Breast epithelium (tissue), 4 donors: ENCODE measurements around the gene ATXN1. TPM values are rescaled to one million over a fixed set of nuclear protein-coding genes. Genes with fewer than 3 reads are reported as not detected.
A peak's percentile ranks its signal among the peaks of the same experiment; 100 is the strongest.

Source experiments
- DNase-seq, 2 donors: peaks; one replicate each; pipeline ENCODE4 v3.0.0-alpha.2; 2019; ENCODE audit warnings: low spot score in 2 of 2
- H3K27ac ChIP-seq, 2 donors: fragments of 200-600 bp; sonication (generic) in 1 of 2; one replicate each; pipeline ENCODE4 v1.5.1; 2016 to 2019; ENCODE audit warnings: mild to moderate bottlenecking in 1 of 2
- H3K27me3 ChIP-seq, 2 donors: fragments of 200-600 bp; sonication (generic) in 1 of 2; one replicate each; pipeline versions ENCODE4 v1.5.1 to v1.6.0; 2017 to 2019; ENCODE audit warnings: control low read depth in 1 of 2, mild to moderate bottlenecking in 1 of 2
- H3K36me3 ChIP-seq: fragments of 200-600 bp; one replicate; pipeline ENCODE4 v1.5.1; 2019
- H3K4me1 ChIP-seq, 2 donors: fragments of 200-600 bp; sonication (generic); one replicate each; pipeline ENCODE4 v1.5.1; 2016 to 2019; ENCODE audit warnings: control low read depth in 1 of 2
- H3K4me3 ChIP-seq, 3 donors: fragments of 200-600 bp; sonication (generic); 1 replicate in 2 of 3; 2 replicates in 1 of 3; pipeline ENCODE4 v1.5.1; 2016 to 2019; ENCODE audit warnings: mild to moderate bottlenecking in 3 of 3, moderate library complexity in 2 of 3
- H3K9me3 ChIP-seq, 2 donors: fragments of 200-600 bp; sonication (generic) in 1 of 2; one replicate each; pipeline ENCODE4 v1.5.1; 2016 to 2019; ENCODE audit warnings: control low read depth in 1 of 2
- POLR2A ChIP-seq: fragments of 450-650 bp; IDR thresholded peaks from one replicate; pipeline ENCODE4 v1.6.1; 2016; ENCODE audit warnings: antibody characterized with exemption, mild to moderate bottlenecking, moderate library complexity
- POLR2AphosphoS5 ChIP-seq, 3 donors: sonication (generic); formaldehyde crosslinking; IDR thresholded peaks; one replicate each; pipeline ENCODE4 v1.6.1; 2017; ENCODE audit warnings: antibody characterized with exemption in 3 of 3
- intact Hi-C: fragments of 100-400 bp; cut with DNase I; formaldehyde crosslinking; loops from one replicate; pipeline ENCODE4 v1.15.1; 2023; ENCODE audit warnings: low total_unique reads
- total RNA-seq, 3 donors: library from RNA; depleted of rRNA; stranded (reverse); fragments of >200 nt; gene quantifications; one replicate each; pipeline ENCODE4 v1.1.0, GENCODE V29; 2016
- TF ChIP-seq, protein P1 (sequence below), 3 donors: fragments of 450-650 bp; IDR thresholded peaks; one replicate each; pipeline ENCODE4 v1.5.1; 2016 to 2017; ENCODE audit warnings: antibody characterized with exemption in 3 of 3, mild to moderate bottlenecking in 3 of 3, moderate library complexity in 3 of 3

ATXN1 gene
- total RNA-seq, 3 donors from 2014 or later, result 26.7 to 63.2 (median 37.4) TPM

DNA sequence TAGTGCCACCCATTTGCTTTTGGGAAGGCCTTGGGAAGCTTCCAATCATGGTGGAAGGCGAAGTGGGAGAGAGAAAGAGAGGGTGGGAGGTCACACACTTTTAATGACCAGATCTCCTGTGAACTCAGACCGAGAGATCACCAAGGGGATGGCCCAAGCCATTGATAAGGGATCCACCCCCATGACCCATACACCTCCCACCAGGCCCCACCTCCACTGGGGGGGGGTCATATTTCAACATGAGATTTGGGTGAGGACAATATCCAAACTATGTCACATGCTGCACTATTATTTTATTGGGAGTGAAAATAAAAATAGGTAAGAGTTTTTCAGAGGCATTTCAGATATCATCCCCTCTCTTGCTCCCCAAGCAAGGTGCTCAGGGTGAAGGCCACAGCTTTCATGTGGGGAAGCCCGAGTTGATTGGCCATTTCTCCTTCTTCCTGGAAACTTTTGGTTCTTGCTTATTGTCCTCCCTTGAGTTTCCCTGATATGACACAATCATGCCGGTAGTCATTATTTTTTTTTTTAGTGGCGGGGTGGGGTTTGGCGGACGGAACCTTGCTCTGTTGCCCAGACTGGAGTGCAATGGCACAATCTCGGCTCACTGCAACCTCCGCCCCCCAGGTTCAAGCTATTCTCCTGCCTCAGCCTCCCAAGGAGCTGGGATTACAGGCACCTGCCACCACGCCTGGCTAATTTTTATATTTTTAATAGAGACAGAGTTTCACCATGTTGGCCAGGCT, 507.7 kb downstream of the ATXN1 start:
- TF ChIP-seq POLR2AphosphoS5 (IDR thresholded peaks at IDR 0.05) (no peak), POLR2A (no peak)
- TF ChIP-seq, protein P1, sequence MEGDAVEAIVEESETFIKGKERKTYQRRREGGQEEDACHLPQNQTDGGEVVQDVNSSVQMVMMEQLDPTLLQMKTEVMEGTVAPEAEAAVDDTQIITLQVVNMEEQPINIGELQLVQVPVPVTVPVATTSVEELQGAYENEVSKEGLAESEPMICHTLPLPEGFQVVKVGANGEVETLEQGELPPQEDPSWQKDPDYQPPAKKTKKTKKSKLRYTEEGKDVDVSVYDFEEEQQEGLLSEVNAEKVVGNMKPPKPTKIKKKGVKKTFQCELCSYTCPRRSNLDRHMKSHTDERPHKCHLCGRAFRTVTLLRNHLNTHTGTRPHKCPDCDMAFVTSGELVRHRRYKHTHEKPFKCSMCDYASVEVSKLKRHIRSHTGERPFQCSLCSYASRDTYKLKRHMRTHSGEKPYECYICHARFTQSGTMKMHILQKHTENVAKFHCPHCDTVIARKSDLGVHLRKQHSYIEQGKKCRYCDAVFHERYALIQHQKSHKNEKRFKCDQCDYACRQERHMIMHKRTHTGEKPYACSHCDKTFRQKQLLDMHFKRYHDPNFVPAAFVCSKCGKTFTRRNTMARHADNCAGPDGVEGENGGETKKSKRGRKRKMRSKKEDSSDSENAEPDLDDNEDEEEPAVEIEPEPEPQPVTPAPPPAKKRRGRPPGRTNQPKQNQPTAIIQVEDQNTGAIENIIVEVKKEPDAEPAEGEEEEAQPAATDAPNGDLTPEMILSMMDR (IDR thresholded peaks at IDR 0.05), result no peak
- Histone ChIP-seq H3K36me3 (no peaks in the 10 kb centered on the region), H3K27ac (no peak overlapping the region), H3K4me3 (no peak overlapping the region), H3K9me3 (no peaks in the 10 kb centered on the region), H3K27me3 (no peaks in the 10 kb centered on the region), H3K4me1 (peaks cover 0 to 5% of the 10 kb centered on the region in 2 donors)
- DNase-seq, result no peak
- intact Hi-C loops, result no loop called here

DNA sequence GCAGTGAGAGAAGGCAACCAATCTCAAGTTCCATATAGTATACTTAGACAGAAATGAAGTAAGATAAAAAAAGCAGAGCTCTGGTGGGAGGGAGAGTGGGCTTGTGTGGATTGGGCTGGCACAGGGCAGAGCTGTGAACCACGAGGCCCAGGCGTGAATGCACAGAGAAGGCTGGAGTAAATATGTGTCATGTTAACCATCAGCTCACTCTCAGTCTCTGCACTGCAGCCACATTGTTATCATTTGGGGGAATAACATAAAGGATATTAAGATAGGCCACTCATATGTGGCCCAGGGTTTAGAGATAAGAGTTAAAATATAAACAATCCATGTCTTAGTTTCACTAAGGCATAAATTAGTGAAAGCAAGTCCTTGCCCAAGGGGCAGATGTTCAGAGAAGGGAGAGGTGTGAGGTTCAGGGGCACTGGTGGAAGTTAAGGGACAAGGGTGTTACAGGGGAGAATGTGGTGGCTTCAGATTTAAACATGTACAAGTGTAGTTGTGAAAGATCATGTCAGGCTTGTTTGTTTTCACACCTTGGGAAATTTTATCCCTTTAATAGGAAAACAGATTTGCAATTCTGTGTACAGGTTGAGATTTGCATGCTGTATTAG, 508.5 kb downstream of the ATXN1 start:
- intact Hi-C loops, result no loop called here
- TF ChIP-seq POLR2AphosphoS5 (IDR thresholded peaks at IDR 0.05) (no peak), POLR2A (no peak)
- TF ChIP-seq, protein P1 (IDR thresholded peaks at IDR 0.05), result no peak
- no peak for DNase-seq
- H3K27me3 ChIP-seq, result no peaks in the 10 kb centered on the region
- H3K9me3 ChIP-seq, result no peaks in the 10 kb centered on the region
- H3K4me1 ChIP-seq, result peaks cover 0 to 5% of the 10 kb centered on the region in 2 donors
- no peaks in the 10 kb centered on the region for H3K36me3 ChIP-seq
- H3K27ac ChIP-seq, result no peak overlapping the region
- no peak overlapping the region for H3K4me3 ChIP-seq

DNA sequence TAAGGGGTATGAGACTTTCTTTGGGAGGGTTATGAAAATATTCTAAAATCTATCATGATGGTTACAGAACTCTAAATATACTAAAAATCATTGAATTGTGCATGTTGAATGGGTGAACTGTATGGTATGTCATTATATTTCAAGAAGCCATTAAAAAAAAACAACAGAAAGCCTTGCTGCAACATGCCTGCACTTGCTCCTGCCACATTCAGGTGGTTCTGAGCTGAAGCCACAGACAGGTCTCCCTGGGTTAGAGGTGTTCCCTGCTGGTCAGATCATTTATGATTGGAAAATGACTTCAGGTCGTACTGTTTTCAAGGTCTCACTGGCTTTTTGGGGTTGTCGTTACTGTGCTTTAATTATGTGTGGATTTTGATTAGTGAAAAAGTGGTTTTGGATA, 509.6 kb downstream of the ATXN1 start:
- intact Hi-C loops, result no loop called here
- no peaks in the 10 kb centered on the region for H3K36me3 ChIP-seq
- H3K27me3 ChIP-seq, result no peaks in the 10 kb centered on the region
- no peaks in the 10 kb centered on the region for H3K9me3 ChIP-seq
- no peak overlapping the region for H3K27ac ChIP-seq
- H3K4me3 ChIP-seq, result no peak overlapping the region
- H3K4me1 ChIP-seq, result peaks cover 0 to 5% of the 10 kb centered on the region in 2 donors
- DNase-seq, result no peak
- TF ChIP-seq POLR2A (no peak), POLR2AphosphoS5 (IDR thresholded peaks at IDR 0.05) (no peak)
- TF ChIP-seq, protein P1 (IDR thresholded peaks at IDR 0.05), result no peak

DNA sequence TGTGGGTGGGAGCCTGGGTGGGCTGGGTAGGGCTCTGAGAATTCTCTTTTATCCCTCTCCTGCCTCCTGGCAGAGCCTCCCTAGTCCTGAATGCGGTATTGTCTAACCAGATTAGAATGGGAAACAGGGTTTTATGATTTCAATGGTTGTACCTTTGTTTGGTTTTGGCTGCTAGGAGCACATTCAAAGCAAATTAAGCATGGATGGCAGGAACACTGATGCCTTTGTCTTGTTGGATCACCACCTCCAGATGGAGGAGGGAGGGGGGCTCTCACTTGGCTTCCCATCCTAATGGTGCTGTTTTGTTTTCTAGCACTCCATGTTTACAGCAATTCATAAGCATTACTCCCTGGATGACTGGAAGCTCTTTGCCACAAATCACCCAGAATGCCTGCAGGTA, 511.3 kb downstream of the ATXN1 start:
- Histone ChIP-seq H3K4me1 (peaks cover 0 to 5% of the 10 kb centered on the region in 2 donors), H3K27ac (peak overlapping the region; percentile 81 to 85), H3K36me3 (no peaks in the 10 kb centered on the region), H3K4me3 (no peak overlapping the region), H3K9me3 (no peaks in the 10 kb centered on the region), H3K27me3 (no peaks in the 10 kb centered on the region)
- intact Hi-C loops, result no loop called here
- DNase-seq, result peak in 1 of 2 donors; percentile 72
- TF ChIP-seq POLR2AphosphoS5 (IDR thresholded peaks at IDR 0.05), result peak in 1 of 3 donors; percentile 19
- no peak for TF ChIP-seq POLR2A
- TF ChIP-seq, protein P1 (IDR thresholded peaks at IDR 0.05), result no peak
